WTC11 (cell line): ENCODE measurements around the gene WDHD1.

Experiments
- ATF2 ChIP-seq: sonication (generic); formaldehyde crosslinking; IDR thresholded peaks from 2 replicates; pipeline ENCODE4 v1.8.1; 2022; ENCODE audit warnings: low read depth, missing genetic modification reagents, borderline replicate concordance
- JUN ChIP-seq: sonication (generic); formaldehyde crosslinking; IDR thresholded peaks from 2 replicates; pipeline ENCODE4 v1.8.0; 2023; ENCODE audit warnings: mild to moderate bottlenecking, missing genetic modification reagents
- SMAD3 ChIP-seq: sonication (generic); formaldehyde crosslinking; IDR thresholded peaks from 2 replicates; pipeline ENCODE4 v1.8.0; 2022; ENCODE audit warnings: missing genetic modification reagents, mild to moderate bottlenecking, borderline replicate concordance
- ZNF423 ChIP-seq: fragments of 250-450 bp; sonication (Bioruptor Pico); IDR thresholded peaks from 2 replicates; pipeline ENCODE4 v2.1.2; 2022; ENCODE audit warnings: mild to moderate bottlenecking, moderate library complexity
- TF ChIP-seq, protein P1 (sequence below): fragments of 250-450 bp; sonication (Bioruptor Pico); IDR thresholded peaks from 2 replicates; pipeline ENCODE4 v1.9.0; 2021; ENCODE audit warnings: mild to moderate bottlenecking
- TF ChIP-seq, protein P2 (sequence below): fragments of 200-600 bp; IDR thresholded peaks from 2 replicates; pipeline ENCODE4 v1.8.0; 2022; ENCODE audit warnings: antibody characterized with exemption

DNA sequence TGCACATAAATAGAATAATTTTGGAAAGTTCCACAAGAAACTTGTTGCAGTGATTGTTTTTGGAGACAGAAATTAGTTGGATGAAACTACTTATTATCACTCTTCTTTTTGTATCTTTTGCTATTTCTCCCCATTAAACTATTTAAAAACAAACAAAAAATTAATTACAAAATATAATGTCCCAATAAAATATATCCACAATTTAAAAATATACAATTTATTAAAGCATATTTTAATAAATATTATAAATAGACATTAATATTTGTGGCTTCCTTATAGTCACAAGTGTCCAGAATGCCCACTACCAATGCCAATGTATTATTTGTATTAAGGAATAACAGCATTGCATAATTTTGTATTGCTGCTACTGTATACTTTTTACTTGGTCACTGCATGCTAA is 71.8 kb downstream of the WDHD1 start:
- TF ChIP-seq, protein P1, sequence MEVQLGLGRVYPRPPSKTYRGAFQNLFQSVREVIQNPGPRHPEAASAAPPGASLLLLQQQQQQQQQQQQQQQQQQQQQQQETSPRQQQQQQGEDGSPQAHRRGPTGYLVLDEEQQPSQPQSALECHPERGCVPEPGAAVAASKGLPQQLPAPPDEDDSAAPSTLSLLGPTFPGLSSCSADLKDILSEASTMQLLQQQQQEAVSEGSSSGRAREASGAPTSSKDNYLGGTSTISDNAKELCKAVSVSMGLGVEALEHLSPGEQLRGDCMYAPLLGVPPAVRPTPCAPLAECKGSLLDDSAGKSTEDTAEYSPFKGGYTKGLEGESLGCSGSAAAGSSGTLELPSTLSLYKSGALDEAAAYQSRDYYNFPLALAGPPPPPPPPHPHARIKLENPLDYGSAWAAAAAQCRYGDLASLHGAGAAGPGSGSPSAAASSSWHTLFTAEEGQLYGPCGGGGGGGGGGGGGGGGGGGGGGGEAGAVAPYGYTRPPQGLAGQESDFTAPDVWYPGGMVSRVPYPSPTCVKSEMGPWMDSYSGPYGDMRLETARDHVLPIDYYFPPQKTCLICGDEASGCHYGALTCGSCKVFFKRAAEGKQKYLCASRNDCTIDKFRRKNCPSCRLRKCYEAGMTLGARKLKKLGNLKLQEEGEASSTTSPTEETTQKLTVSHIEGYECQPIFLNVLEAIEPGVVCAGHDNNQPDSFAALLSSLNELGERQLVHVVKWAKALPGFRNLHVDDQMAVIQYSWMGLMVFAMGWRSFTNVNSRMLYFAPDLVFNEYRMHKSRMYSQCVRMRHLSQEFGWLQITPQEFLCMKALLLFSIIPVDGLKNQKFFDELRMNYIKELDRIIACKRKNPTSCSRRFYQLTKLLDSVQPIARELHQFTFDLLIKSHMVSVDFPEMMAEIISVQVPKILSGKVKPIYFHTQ = no peak
- TF ChIP-seq ATF2 (CRISPR knock-in tag) (no peak), SMAD3 (CRISPR knock-in tag) (no peak), JUN (CRISPR knock-in tag) (no peak), ZNF423 (CRISPR knock-in tag) (no peak)
- TF ChIP-seq, protein P2, sequence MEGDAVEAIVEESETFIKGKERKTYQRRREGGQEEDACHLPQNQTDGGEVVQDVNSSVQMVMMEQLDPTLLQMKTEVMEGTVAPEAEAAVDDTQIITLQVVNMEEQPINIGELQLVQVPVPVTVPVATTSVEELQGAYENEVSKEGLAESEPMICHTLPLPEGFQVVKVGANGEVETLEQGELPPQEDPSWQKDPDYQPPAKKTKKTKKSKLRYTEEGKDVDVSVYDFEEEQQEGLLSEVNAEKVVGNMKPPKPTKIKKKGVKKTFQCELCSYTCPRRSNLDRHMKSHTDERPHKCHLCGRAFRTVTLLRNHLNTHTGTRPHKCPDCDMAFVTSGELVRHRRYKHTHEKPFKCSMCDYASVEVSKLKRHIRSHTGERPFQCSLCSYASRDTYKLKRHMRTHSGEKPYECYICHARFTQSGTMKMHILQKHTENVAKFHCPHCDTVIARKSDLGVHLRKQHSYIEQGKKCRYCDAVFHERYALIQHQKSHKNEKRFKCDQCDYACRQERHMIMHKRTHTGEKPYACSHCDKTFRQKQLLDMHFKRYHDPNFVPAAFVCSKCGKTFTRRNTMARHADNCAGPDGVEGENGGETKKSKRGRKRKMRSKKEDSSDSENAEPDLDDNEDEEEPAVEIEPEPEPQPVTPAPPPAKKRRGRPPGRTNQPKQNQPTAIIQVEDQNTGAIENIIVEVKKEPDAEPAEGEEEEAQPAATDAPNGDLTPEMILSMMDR = no peak
